Panc1 (cell line): ENCODE results near the gene IFIT3. TPM values are rescaled to one million over a fixed set of nuclear protein-coding genes. Genes with fewer than 3 reads are reported as not detected.
A peak's percentile ranks its signal among the peaks of the same experiment; 100 is the strongest.

Experiments used
- ATAC-seq: fragments of 200-7000 bp; cut with Tn5 transposase; 2 replicates; pipeline ENCODE4 v1.9.1; 2020; ENCODE audit warnings: mild to moderate bottlenecking, moderate library complexity
- Bru-seq: library from RNA; stranded (reverse); fragments of 400-500 nt; gene quantifications from one replicate; lab custom pipeline; 2021; lab: Mats Ljungman, UMichigan
- BruChase-seq, 2 experiments: library from RNA; stranded (reverse); fragments of 400-500 nt; gene quantifications; one replicate each; lab custom pipeline; 2021; lab: Mats Ljungman, UMichigan
- BruUV-seq: library from RNA; stranded (reverse); fragments of 400-500 nt; replicated peaks from 2 replicates; lab custom pipeline; 2021; lab: Mats Ljungman, UMichigan
- CTCF ChIA-PET: fragments of 300-600 bp; sonication (Branson Sonifier 250); formaldehyde crosslinking; loops from one replicate; lab custom pipeline; 2022; ENCODE audit warnings: antibody characterized with exemption; lab: Charles Lee
- POLR2A ChIA-PET: fragments of 300-600 bp; sonication (Branson Sonifier 250); formaldehyde crosslinking; loops from one replicate; lab custom pipeline; 2022; ENCODE audit warnings: antibody characterized with exemption; lab: Charles Lee
- DNase-seq: peaks from one replicate; pipeline ENCODE4 v3.0.0-alpha.2; 2010; ENCODE audit warnings: low read depth, low spot score
- H3K27ac ChIP-seq: 2 replicates; pipeline ENCODE4 v1.5.1; 2011; ENCODE audit warnings: mild to moderate bottlenecking, low read length, inconsistent platforms
- H3K27me3 ChIP-seq: fragments of 200-500 bp; sonication (Bioruptor generic); 2 replicates; pipeline ENCODE4 v1.6.0; 2014; ENCODE audit warnings: low read length, inconsistent platforms; ENCODE audit not compliant: control insufficient read depth, insufficient read depth
- H3K36me3 ChIP-seq: fragments of 200-500 bp; sonication (Bioruptor generic); 2 replicates; pipeline ENCODE4 v1.5.1; 2014; ENCODE audit warnings: inconsistent platforms, mild to moderate bottlenecking, low read length, moderate library complexity; ENCODE audit not compliant: control insufficient read depth, insufficient read depth
- H3K4me1 ChIP-seq: 2 replicates; pipeline ENCODE4 v1.5.1; 2011; ENCODE audit warnings: inconsistent platforms, mild to moderate bottlenecking, low read length, moderate library complexity; ENCODE audit not compliant: control insufficient read depth, insufficient read depth
- H3K4me3 ChIP-seq, 2 experiments: 2 replicates each; pipeline ENCODE4 v1.5.1; 2011 to 2012; ENCODE audit warnings: low read depth in 2 of 2, low read length in 2 of 2, mild to moderate bottlenecking in 2 of 2, inconsistent platforms in 1 of 2, moderate library complexity in 1 of 2
- H3K9me3 ChIP-seq: fragments of 200-500 bp; sonication (Bioruptor generic); 2 replicates; pipeline ENCODE4 v1.5.1; 2014; ENCODE audit warnings: low read depth, mild to moderate bottlenecking, inconsistent platforms, low read length, moderate library complexity; ENCODE audit not compliant: control insufficient read depth, insufficient read depth
- CTCF ChIP-seq: fragments of 450-650 bp; IDR thresholded peaks from 2 replicates; pipeline ENCODE4 v1.5.1; 2017; ENCODE audit warnings: mild to moderate bottlenecking
- POLR2AphosphoS5 ChIP-seq: IDR thresholded peaks from 2 replicates; pipeline ENCODE4 v1.6.1; 2012; ENCODE audit warnings: mild to moderate bottlenecking, low read depth, low read length, moderate library complexity
- REST ChIP-seq, 2 experiments: IDR thresholded peaks; 2 replicates each; pipeline ENCODE4 v1.6.1; 2011 to 2012; ENCODE audit warnings: low read depth in 2 of 2, control low read depth in 1 of 2, low read length in 1 of 2, mild to moderate bottlenecking in 1 of 2, moderate library complexity in 1 of 2; ENCODE audit not compliant: insufficient read depth in 1 of 2
- SIN3A ChIP-seq: IDR thresholded peaks from 2 replicates; pipeline ENCODE4 v1.6.1; 2012; ENCODE audit warnings: low read depth, mild to moderate bottlenecking, low read length, moderate library complexity, borderline replicate concordance; ENCODE audit not compliant: insufficient read depth
- TCF7L2 ChIP-seq: IDR thresholded peaks from 2 replicates; pipeline ENCODE4 v1.6.1; 2011; ENCODE audit warnings: mild to moderate bottlenecking, low read depth, low read length, inconsistent platforms
- in situ Hi-C: cut with HindIII; loops from 2 replicates; pipeline ENCODE4 v1.10.0; 2016; ENCODE audit warnings: low sequenced_read_pairs, low pct_unique_long_range_greater_than_20kb
- intact Hi-C: fragments of 100-400 bp; cut with micrococcal nuclease; formaldehyde crosslinking; loops from one replicate; pipeline ENCODE4 v1.10.0; 2022; ENCODE audit not compliant: unreplicated experiment
- long read RNA-seq: library from polyadenylated mRNA; unstranded; transcript quantifications from one replicate; pipeline ENCODE4 v2.0.0, GENCODE V29; 2021; ENCODE audit not compliant: unreplicated experiment
- polyA plus RNA-seq: library from polyadenylated mRNA; unstranded; fragments of >200 nt; gene quantifications from one replicate; pipeline ENCODE4 v1.2.1, GENCODE V29; 2012; ENCODE audit warnings: missing spikeins; ENCODE audit not compliant: insufficient read length
- total RNA-seq: library from RNA; stranded (reverse); gene quantifications from one replicate; pipeline ENCODE4 v1.2.1, GENCODE V29; 2021; ENCODE audit not compliant: unreplicated experiment

IFIT3 gene, protein sequence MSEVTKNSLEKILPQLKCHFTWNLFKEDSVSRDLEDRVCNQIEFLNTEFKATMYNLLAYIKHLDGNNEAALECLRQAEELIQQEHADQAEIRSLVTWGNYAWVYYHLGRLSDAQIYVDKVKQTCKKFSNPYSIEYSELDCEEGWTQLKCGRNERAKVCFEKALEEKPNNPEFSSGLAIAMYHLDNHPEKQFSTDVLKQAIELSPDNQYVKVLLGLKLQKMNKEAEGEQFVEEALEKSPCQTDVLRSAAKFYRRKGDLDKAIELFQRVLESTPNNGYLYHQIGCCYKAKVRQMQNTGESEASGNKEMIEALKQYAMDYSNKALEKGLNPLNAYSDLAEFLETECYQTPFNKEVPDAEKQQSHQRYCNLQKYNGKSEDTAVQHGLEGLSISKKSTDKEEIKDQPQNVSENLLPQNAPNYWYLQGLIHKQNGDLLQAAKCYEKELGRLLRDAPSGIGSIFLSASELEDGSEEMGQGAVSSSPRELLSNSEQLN
- total RNA-seq: 29.8 TPM
- 5.2 TPM for polyA plus RNA-seq
- percentile 84 among the genes with signal in this experiment for Bru-seq, nascent RNA
- percentile 91 among the genes with signal in this experiment for BruChase-seq, experiment 1, labeled RNA remaining after a 2-hour chase
- percentile 80 among the genes with signal in this experiment for BruChase-seq, experiment 2, labeled RNA remaining after a 6-hour chase
- long read RNA-seq, transcript IFIT3-202 (2 exons, 2,496 nt): major isoform, 42 of 99 reads
- long read RNA-seq, transcript IFIT3-201 (2 exons, 2,455 nt): minor isoform, 37 of 99 reads
- long read RNA-seq, partial matches to known transcripts: 0 of 99 reads
- long read RNA-seq, other reads (novel, unspliced or antisense): 20 of 99 reads

- intact Hi-C loops: no loop called here
- BruUV-seq: TSS peak; percentile 87
- CTCF ChIA-PET: interaction anchor here (0.5 kb wide), 1 partner anchor 34 kb away, joined by 4 read pairs; no protein-coding TSS in a partner anchor
Measured at GRCh38 chr10:89327803-89328441, at the start of gene IFIT3. TSS of gene IFIT3 (plus strand) at chr10:89327997. CDS start at chr10:89328074, 77 bp downstream.

More at GRCh38 chr10:89327803-89328441, at the start of gene IFIT3:
- Histone ChIP-seq H3K9me3 (no peaks in the 10 kb centered on the region), H3K27ac (peak within 1 kb of the TSS; percentile 97), H3K4me3 (peak within 1 kb of the TSS; percentile 44 to 74), H3K27me3 (no peaks in the 10 kb centered on the region), H3K36me3 (no peaks in the 10 kb centered on the region), H3K4me1 (peaks cover 29% of the 10 kb centered on the region)
- ATAC-seq (peak; percentile 91), DNase-seq (peak; percentile 64)
- POLR2A ChIA-PET: interaction anchor here (0.7 kb wide), 1 partner anchor 25 kb away, joined by 3 read pairs; no protein-coding TSS in a partner anchor
- TF ChIP-seq TCF7L2 (no peak), CTCF (no peak), SIN3A (no peak), POLR2AphosphoS5 (no peak), REST (IDR thresholded peaks at IDR 0.05; ENCODE audit: insufficient read depth in 1 of 2, low read depth in 2 of 2, low read length in 1 of 2) (no peak)
- in situ Hi-C loops: no loop called here
